Lung (tissue), 12 donors: ENCODE measurements around the gene GMPS. TPM values are rescaled to one million over a fixed set of nuclear protein-coding genes. Genes with fewer than 3 reads are reported as not detected.

Experiments
- ATAC-seq: fragments of 200-7000 bp; cut with Tn5 transposase; one replicate; pipeline ENCODE4 v1.9.1; 2020; ENCODE audit warnings: moderate number of reproducible peaks; ENCODE audit not compliant: insufficient read depth, low FRiP score
- DNase-seq, 3 donors: peaks; one replicate each; pipeline ENCODE4 v3.0.0-alpha.2; 2013 to 2017
- H3K27ac ChIP-seq, 2 donors: one replicate each; pipeline ENCODE4 v1.5.1; 2013; ENCODE audit warnings: mild to moderate bottlenecking in 2 of 2, moderate library complexity in 2 of 2, control low read depth in 1 of 2, inconsistent platforms in 1 of 2, low read depth in 1 of 2, low read length in 1 of 2
- H3K27me3 ChIP-seq, 3 donors: one replicate each; pipeline ENCODE4 v1.5.1; 2013; ENCODE audit warnings: low read length in 2 of 3; ENCODE audit not compliant: control insufficient read depth in 3 of 3, insufficient read depth in 3 of 3
- H3K36me3 ChIP-seq, 4 donors: one replicate each; pipeline ENCODE4 v1.5.1; 2013; ENCODE audit warnings: low read length in 4 of 4, mild to moderate bottlenecking in 1 of 4, moderate library complexity in 1 of 4; ENCODE audit not compliant: control insufficient read depth in 4 of 4, insufficient read depth in 4 of 4
- H3K4me1 ChIP-seq, 5 donors: one replicate each; pipeline ENCODE4 v1.5.1; 2013; ENCODE audit warnings: low read length in 5 of 5, mild to moderate bottlenecking in 2 of 5, moderate library complexity in 1 of 5; ENCODE audit not compliant: control insufficient read depth in 5 of 5, insufficient read depth in 5 of 5
- H3K4me3 ChIP-seq: one replicate; pipeline ENCODE4 v1.5.1; 2013; ENCODE audit warnings: mild to moderate bottlenecking, control low read depth, moderate library complexity
- H3K9ac ChIP-seq, 2 donors: one replicate each; pipeline ENCODE4 v1.5.1; 2013; ENCODE audit warnings: low read length in 2 of 2, control low read depth in 1 of 2; ENCODE audit not compliant: insufficient read depth in 1 of 2
- H3K9me3 ChIP-seq, 4 donors: one replicate each; pipeline ENCODE4 v1.5.1; 2013; ENCODE audit warnings: low read length in 3 of 4, mild to moderate bottlenecking in 1 of 4, moderate library complexity in 1 of 4; ENCODE audit not compliant: control insufficient read depth in 4 of 4, insufficient read depth in 3 of 4
- WGBS, 2 donors: extraction: QIAGEN DNeasy Blood & Tissue Kit; methylation state at CpG; one replicate each; pipeline ENCODE4 v1.1.7; 2013; 5-methylcytosine and 5-hydroxymethylcytosine counted together
- polyA plus RNA-seq, 2 donors: library from polyadenylated mRNA; stranded (reverse); fragments of 200-250 nt; gene quantifications; one replicate each; pipeline ENCODE4 v1.2.1, GENCODE V29; 2013
- total RNA-seq, 2 donors: library from RNA; depleted of rRNA in 1 of 2; stranded (reverse); fragments of >200 nt in 1 of 2; gene quantifications; one replicate each; pipeline ENCODE4 v1.2.1, GENCODE V29; 2014 to 2021
- TF ChIP-seq, protein P1 (sequence below): IDR thresholded peaks from 2 replicates; pipeline ENCODE4 v1.5.1; 2012; ENCODE audit warnings: mild to moderate bottlenecking; ENCODE audit errors: control extremely low read depth, extremely low read depth
- donor health status: control.
- donor health status: control.
- donor health status: Bipolar disorder and iron deficiency.
- donor health status: healthy.
- donor health status: DM: yes; HTN: yes; CAD: no.

GMPS gene
- total and polyA plus RNA-seq, 4 donors = 17.0 to 38.1 (median 22.0) TPM

DNA sequence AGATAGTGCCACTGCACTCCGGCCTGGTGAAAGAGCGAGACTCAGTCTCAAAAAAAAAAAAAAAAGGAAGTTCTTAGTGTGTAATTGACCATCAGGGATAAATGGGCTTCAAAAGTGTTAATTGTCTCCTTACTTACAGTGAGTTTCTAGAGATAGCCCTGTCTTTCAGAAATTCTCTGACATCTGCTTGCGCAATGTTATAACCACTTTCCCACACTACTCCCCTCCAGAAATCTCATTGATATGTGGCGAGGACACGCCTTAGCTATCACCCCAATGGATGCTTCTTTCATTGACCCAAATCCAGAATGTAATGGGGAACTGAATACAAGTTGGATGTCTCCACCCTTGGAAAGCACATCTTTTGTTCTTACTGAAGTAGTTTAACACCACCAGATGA is 70.9 kb downstream of the GMPS start:
- no peak for DNase-seq

DNA sequence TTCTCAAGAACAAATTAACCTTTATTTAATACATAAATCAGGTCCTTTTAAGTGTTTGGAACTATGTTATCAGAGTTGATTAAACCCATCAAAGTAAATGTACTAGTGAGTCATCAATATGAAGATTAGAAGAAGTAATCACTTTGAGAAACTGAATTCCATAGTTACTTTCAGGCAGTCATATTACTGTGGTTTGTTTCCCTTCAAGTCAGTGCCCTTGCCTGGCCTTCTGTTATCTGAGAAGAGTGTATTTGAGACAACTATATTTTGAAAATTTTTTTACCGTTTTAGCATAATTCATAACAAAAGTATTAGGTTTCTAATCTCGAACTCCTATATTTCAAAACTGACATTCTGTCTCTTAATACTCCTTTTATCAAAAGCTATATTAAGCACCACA is 73.6 kb downstream of the GMPS start:
- Histone ChIP-seq H3K4me3 (no peak overlapping the region), H3K9me3 (no peaks in the 10 kb centered on the region), H3K9ac (no peak overlapping the region), H3K4me1 (peaks cover 0 to 2% (median 0%) of the 10 kb centered on the region in 5 donors), H3K27me3 (no peaks in the 10 kb centered on the region), H3K36me3 (peaks cover 0 to 2% (median 0%) of the 10 kb centered on the region in 4 donors), H3K27ac (no peak overlapping the region)
- TF ChIP-seq, protein P1, sequence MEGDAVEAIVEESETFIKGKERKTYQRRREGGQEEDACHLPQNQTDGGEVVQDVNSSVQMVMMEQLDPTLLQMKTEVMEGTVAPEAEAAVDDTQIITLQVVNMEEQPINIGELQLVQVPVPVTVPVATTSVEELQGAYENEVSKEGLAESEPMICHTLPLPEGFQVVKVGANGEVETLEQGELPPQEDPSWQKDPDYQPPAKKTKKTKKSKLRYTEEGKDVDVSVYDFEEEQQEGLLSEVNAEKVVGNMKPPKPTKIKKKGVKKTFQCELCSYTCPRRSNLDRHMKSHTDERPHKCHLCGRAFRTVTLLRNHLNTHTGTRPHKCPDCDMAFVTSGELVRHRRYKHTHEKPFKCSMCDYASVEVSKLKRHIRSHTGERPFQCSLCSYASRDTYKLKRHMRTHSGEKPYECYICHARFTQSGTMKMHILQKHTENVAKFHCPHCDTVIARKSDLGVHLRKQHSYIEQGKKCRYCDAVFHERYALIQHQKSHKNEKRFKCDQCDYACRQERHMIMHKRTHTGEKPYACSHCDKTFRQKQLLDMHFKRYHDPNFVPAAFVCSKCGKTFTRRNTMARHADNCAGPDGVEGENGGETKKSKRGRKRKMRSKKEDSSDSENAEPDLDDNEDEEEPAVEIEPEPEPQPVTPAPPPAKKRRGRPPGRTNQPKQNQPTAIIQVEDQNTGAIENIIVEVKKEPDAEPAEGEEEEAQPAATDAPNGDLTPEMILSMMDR = no peak
- ATAC-seq (no peak), DNase-seq (no peak)
- 87 to 97% methylated on average over 2 of the region's 2 CpGs for WGBS, 2 donors

More for the DNA sequence above, 70.9 kb downstream of the GMPS start:
- Histone ChIP-seq H3K27ac (no peak overlapping the region), H3K4me1 (no peaks in the 10 kb centered on the region), H3K9me3 (no peaks in the 10 kb centered on the region), H3K9ac (no peak overlapping the region), H3K4me3 (no peak overlapping the region), H3K36me3 (peaks cover 4 to 17% (median 10%) of the 10 kb centered on the region in 4 donors), H3K27me3 (no peaks in the 10 kb centered on the region)
- WGBS, 2 donors = 98% methylated on average over 4 to 5 of the region's 5 CpGs
- TF ChIP-seq, protein P1 = no peak
- ATAC-seq = no peak

DNA sequence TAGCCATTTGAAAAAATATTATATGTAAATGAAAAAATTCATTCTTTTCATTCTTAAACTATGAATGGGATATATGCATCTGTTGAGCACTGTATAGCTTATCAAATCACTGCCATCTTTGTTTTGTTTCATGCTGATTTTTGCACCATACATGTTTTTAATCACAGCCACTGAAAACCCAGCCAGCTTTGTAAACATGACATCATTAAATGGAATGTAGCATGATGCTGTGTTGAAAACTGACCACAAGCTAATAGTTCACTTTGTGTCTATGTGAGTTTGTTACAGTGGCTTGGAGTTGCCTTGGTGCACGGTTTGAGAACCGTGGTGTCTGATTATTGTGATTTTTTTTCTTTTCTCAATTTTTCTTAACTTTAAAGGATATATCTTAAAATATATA is 75.7 kb downstream of the GMPS start:
- peaks cover 0 to 2% (median 0%) of the 10 kb centered on the region in 5 donors for H3K4me1 ChIP-seq
- no peak overlapping the region for H3K4me3 ChIP-seq
- no peak for ATAC-seq
- H3K9ac ChIP-seq = no peak overlapping the region
- TF ChIP-seq, protein P1 = no peak
- no peaks in the 10 kb centered on the region for H3K9me3 ChIP-seq
- DNase-seq = peak in 2 of 3 donors; percentile 37 to 47
- no peaks in the 10 kb centered on the region for H3K36me3 ChIP-seq
- WGBS, 2 donors = 85 to 89% methylated on average over 2 of the region's 2 CpGs
- no peaks in the 10 kb centered on the region for H3K27me3 ChIP-seq
- no peak overlapping the region for H3K27ac ChIP-seq

DNA sequence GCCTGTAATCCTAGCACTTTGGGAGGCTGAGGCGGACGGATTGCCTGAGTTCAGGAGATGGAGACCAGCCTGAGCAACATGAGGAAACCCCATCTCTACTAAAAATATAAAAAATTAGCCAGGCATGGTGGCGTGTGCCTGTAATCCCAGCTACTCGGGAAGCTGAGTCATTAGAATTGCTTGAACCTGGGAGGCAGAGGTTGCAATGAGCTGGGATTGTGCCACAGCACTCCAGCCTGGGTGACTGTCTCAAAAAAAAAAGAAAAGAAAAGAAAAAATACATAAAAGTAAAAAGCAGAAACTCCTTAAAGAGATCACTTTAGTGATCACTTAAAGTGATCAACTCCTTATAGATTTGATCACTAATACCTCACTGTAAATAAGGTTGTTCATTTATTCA is 78.0 kb downstream of the GMPS start:
- no peak for ATAC-seq
- WGBS, 2 donors = 90 to 91% methylated on average over 4 of the region's 4 CpGs
- Histone ChIP-seq H3K4me3 (no peak overlapping the region), H3K4me1 (peaks cover 0 to 3% (median 0%) of the 10 kb centered on the region in 5 donors), H3K9ac (no peak overlapping the region), H3K9me3 (no peaks in the 10 kb centered on the region), H3K36me3 (no peaks in the 10 kb centered on the region), H3K27ac (no peak overlapping the region), H3K27me3 (no peaks in the 10 kb centered on the region)
- DNase-seq = no peak
- TF ChIP-seq, protein P1 = no peak
